Activated T-cell treated with anti-CD3 and anti-CD28 coated beads, Interleukin-2, amount 50 U/mL, for 48 hours (primary cell): ENCODE data around the gene UBE2K.
"Not testable (repeated sequence)": the region's sequence is repeated elsewhere in the genome, so short reads cannot be mapped to it uniquely, and the experiment has no call there.

Experiments
- DNase-seq, 2 experiments: peaks; one replicate each; pipeline ENCODE4 v3.0.0-alpha.2; 2020

Gene UBE2K

GRCh38 chr4:39697740-39698423 is at the start of gene UBE2K:
Gene UBE2K (plus strand): TSS chr4:39698136. CDS start chr4:39698328, 192 bp downstream.
- peak; percentile 91 to 93 for DNase-seq

- DNase-seq = no peak
These were observed 49.7 kb upstream of the UBE2K start for GRCh38 chr4:39648213-39648612.

GRCh38 chr4:39648827-39649558 is 48.9 kb upstream of the UBE2K start:
- no peak for DNase-seq

GRCh38 chr4:39649639-39650265 is 48.2 kb upstream of the UBE2K start:
- no peak for DNase-seq

GRCh38 chr4:39651586-39651985 is 46.4 kb upstream of the UBE2K start:
- not testable (repeated sequence) for DNase-seq

GRCh38 chr4:39655211-39655610 is 42.7 kb upstream of the UBE2K start:
- no peak for DNase-seq

- no peak for DNase-seq
These were observed 42.1 kb upstream of the UBE2K start for GRCh38 chr4:39655876-39656275.

- DNase-seq = not testable (repeated sequence)
These were observed 41.3 kb upstream of the UBE2K start for GRCh38 chr4:39656638-39657037.

- no peak for DNase-seq
These were observed 40.5 kb upstream of the UBE2K start for GRCh38 chr4:39657465-39657864.

- DNase-seq = no peak
These were observed 39.2 kb upstream of the UBE2K start for GRCh38 chr4:39658756-39659155.

- no peak for DNase-seq
These were observed 37.9 kb upstream of the UBE2K start for GRCh38 chr4:39660045-39660444.

- DNase-seq = no peak
These were observed 37.2 kb upstream of the UBE2K start for GRCh38 chr4:39660757-39661156.

GRCh38 chr4:39662683-39663082 is 35.3 kb upstream of the UBE2K start:
- no peak for DNase-seq

- DNase-seq = no peak
These were observed 32.9 kb upstream of the UBE2K start for GRCh38 chr4:39664828-39665731.

- DNase-seq = no peak
These were observed 30.2 kb upstream of the UBE2K start for GRCh38 chr4:39667706-39668105.

GRCh38 chr4:39668887-39669286 is 29.0 kb upstream of the UBE2K start:
- DNase-seq = no peak

GRCh38 chr4:39670296-39670695 is 27.6 kb upstream of the UBE2K start:
- not testable (repeated sequence) for DNase-seq

GRCh38 chr4:39675681-39676080 is 22.3 kb upstream of the UBE2K start:
- DNase-seq = not testable (repeated sequence)

- DNase-seq = not testable (repeated sequence)
These were observed 16.9 kb upstream of the UBE2K start for GRCh38 chr4:39681003-39681402.

- no peak for DNase-seq
These were observed 15.8 kb upstream of the UBE2K start for GRCh38 chr4:39682138-39682537.

GRCh38 chr4:39685990-39686389 is 11.9 kb upstream of the UBE2K start:
- no peak for DNase-seq

GRCh38 chr4:39687014-39687413 is 10.9 kb upstream of the UBE2K start:
- DNase-seq = no peak

GRCh38 chr4:39689970-39690369 is 8.0 kb upstream of the UBE2K start:
- no peak for DNase-seq
